ENCODE results near the gene PMP22.

GRCh38 chr17:15262291-15263205 lies 2.6 kb downstream of the PMP22 start:
- no peak for TF ChIP-seq EZH2 (IDR thresholded peaks at IDR 0.05; ENCODE audit: borderline replicate concordance, low read length)
- TF ChIP-seq CTCF (IDR thresholded peaks at IDR 0.05; ENCODE audit: low read length) = no peak

Data from OCI-LY1 (cell line).